ENCODE data around the gene EIPR1.

Gene EIPR1

GRCh38 chr2:3139906-3140305 lies 237.7 kb downstream of the EIPR1 start:
- DNase-seq: no peak

Data from activated T-cell treated with anti-CD3 and anti-CD28 coated beads, Interleukin-2, amount 50 U/mL, for 48 hours (primary cell).